Sigmoid colon (tissue), 7 donors: Measurements from ENCODE around the gene NCAM2. TPM values are rescaled to one million over a fixed set of nuclear protein-coding genes. Genes with fewer than 3 reads are reported as not detected.

Experiments
- DNase-seq: peaks from one replicate; pipeline ENCODE4 v3.0.0-alpha.2; 2019
- H3K27ac ChIP-seq, 4 donors: fragments of 200-600 bp; sonication (generic); one replicate each; pipeline ENCODE4 v1.5.1; 2016 to 2019; ENCODE audit warnings: mild to moderate bottlenecking in 1 of 4
- H3K27me3 ChIP-seq, 3 donors: fragments of 200-600 bp; sonication (generic); one replicate each; pipeline ENCODE4 v1.5.1; 2019; ENCODE audit warnings: mild to moderate bottlenecking in 1 of 3
- H3K36me3 ChIP-seq, 4 donors: fragments of 200-600 bp; sonication (generic); one replicate each; pipeline ENCODE4 v1.5.1; 2016 to 2019
- H3K4me1 ChIP-seq, 4 donors: fragments of 200-600 bp; sonication (generic); one replicate each; pipeline ENCODE4 v1.5.1; 2017 to 2019
- H3K4me3 ChIP-seq, 4 donors: fragments of 200-600 bp; sonication (generic); one replicate each; pipeline ENCODE4 v1.5.1; 2017 to 2019; ENCODE audit warnings: mild to moderate bottlenecking in 2 of 4, moderate library complexity in 1 of 4
- H3K9me3 ChIP-seq, 4 donors: fragments of 200-600 bp in 3 of 4; sonication (generic) in 3 of 4; one replicate each; pipeline versions ENCODE4 v1.5.1 to v1.6.1; 2013 to 2019
- EP300 ChIP-seq, 4 donors: sonication (generic); formaldehyde crosslinking; IDR thresholded peaks; one replicate each; pipeline ENCODE4 v1.6.1; 2017; ENCODE audit warnings: antibody characterized with exemption in 4 of 4
- POLR2A ChIP-seq, 2 donors: fragments of 450-650 bp; IDR thresholded peaks; one replicate each; pipeline ENCODE4 v1.6.1; 2016; ENCODE audit warnings: antibody characterized with exemption in 2 of 2, mild to moderate bottlenecking in 2 of 2, moderate library complexity in 2 of 2
- POLR2AphosphoS5 ChIP-seq, 4 donors: sonication (generic); formaldehyde crosslinking; IDR thresholded peaks; one replicate each; pipeline ENCODE4 v1.6.1; 2017; ENCODE audit warnings: antibody characterized with exemption in 4 of 4
- WGBS, 2 donors: extraction: QIAGEN DNeasy Blood & Tissue Kit; methylation state at CpG; one replicate each; pipeline ENCODE4 v1.1.7; 2013; 5-methylcytosine and 5-hydroxymethylcytosine counted together
- intact Hi-C: fragments of 100-400 bp; cut with DNase I; formaldehyde crosslinking; loops from one replicate; pipeline ENCODE4 v1.15.1; 2023
- polyA plus RNA-seq, 3 donors: library from polyadenylated mRNA; stranded (reverse); fragments of 200-250 nt; gene quantifications; one replicate each; pipeline ENCODE4 v1.2.3, GENCODE V29; 2013
- total RNA-seq, 4 donors: library from RNA; depleted of rRNA; stranded (reverse); fragments of >200 nt; gene quantifications; one replicate each; pipeline ENCODE4 v1.1.0, GENCODE V29; 2016
- TF ChIP-seq, protein P1 (sequence below), 4 experiments: fragments of 450-650 bp in 3 of 4; fragments of 200-600 bp in 1 of 4; IDR thresholded peaks; one replicate each; pipeline ENCODE4 v1.5.1; 2016 to 2019; ENCODE audit warnings: antibody characterized with exemption in 4 of 4, mild to moderate bottlenecking in 3 of 4, moderate library complexity in 2 of 4
- donor health status: healthy with polysubstance abuse.
- donor health status: Bipolar disorder and iron deficiency.
- donor health status: healthy.

NCAM2 gene
- total and polyA plus RNA-seq, 7 donors: under 0.01 to 17.1 (median 6.7) TPM; not detected in 1

DNA sequence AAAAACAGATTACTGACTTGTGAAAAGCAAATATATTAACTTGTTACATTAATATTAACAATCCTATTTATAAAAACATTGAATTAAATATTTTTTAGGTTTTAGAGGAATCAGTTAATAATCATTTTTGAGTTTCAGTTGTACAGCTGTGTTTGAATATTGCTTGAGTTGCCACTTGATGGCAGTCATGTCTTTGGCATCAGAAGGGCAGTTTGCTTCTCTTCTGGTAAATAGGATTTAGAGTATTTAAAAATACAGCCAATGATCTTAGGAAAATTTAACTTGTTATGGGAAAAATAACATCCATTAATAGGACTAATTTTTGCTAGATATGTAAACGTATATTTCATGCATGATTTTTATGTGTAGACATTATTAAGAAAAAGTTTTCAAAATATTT, 234.1 kb downstream of the NCAM2 start:
- DNase-seq: no peak
- no peak overlapping the region for H3K4me3 ChIP-seq
- no peaks in the 10 kb centered on the region for H3K27me3 ChIP-seq
- TF ChIP-seq POLR2AphosphoS5 (IDR thresholded peaks at IDR 0.05): no peak
- no peak for TF ChIP-seq EP300 (IDR thresholded peaks at IDR 0.05)
- TF ChIP-seq, protein P1, sequence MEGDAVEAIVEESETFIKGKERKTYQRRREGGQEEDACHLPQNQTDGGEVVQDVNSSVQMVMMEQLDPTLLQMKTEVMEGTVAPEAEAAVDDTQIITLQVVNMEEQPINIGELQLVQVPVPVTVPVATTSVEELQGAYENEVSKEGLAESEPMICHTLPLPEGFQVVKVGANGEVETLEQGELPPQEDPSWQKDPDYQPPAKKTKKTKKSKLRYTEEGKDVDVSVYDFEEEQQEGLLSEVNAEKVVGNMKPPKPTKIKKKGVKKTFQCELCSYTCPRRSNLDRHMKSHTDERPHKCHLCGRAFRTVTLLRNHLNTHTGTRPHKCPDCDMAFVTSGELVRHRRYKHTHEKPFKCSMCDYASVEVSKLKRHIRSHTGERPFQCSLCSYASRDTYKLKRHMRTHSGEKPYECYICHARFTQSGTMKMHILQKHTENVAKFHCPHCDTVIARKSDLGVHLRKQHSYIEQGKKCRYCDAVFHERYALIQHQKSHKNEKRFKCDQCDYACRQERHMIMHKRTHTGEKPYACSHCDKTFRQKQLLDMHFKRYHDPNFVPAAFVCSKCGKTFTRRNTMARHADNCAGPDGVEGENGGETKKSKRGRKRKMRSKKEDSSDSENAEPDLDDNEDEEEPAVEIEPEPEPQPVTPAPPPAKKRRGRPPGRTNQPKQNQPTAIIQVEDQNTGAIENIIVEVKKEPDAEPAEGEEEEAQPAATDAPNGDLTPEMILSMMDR (IDR thresholded peaks at IDR 0.05): no peak
- no peak for TF ChIP-seq POLR2A (IDR thresholded peaks at IDR 0.05)
- no peak overlapping the region for H3K27ac ChIP-seq
- intact Hi-C loops: no loop called here
- H3K4me1 ChIP-seq: no peaks in the 10 kb centered on the region
- 19 to 26% methylated on average over 1 of the region's 1 CpG for WGBS, 2 donors
- no peaks in the 10 kb centered on the region for H3K36me3 ChIP-seq
- no peaks in the 10 kb centered on the region for H3K9me3 ChIP-seq

DNA sequence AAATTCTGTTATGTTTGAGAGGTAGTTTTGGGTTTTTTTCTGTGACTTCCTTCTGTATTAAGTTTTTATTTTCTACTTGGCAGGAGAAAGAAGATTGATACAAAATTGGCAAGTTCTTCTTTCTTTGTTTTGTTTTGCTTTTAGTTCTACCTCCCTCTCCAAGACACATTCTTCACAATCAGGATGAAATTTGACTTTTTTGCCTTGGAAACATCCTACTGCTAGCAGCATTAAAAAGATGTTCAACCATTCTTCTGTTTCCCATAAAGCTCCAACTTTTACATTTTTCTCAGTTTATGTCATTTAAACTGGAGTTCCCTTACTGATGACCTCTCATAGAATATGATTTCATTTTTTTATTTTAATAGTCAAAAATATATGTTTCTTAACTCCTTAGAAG, 234.8 kb downstream of the NCAM2 start:
- Histone ChIP-seq H3K4me3 (no peak overlapping the region), H3K4me1 (no peaks in the 10 kb centered on the region), H3K9me3 (no peaks in the 10 kb centered on the region), H3K27me3 (no peaks in the 10 kb centered on the region), H3K27ac (no peak overlapping the region), H3K36me3 (no peaks in the 10 kb centered on the region)
- DNase-seq: no peak
- no peak for TF ChIP-seq POLR2A (IDR thresholded peaks at IDR 0.05)
- no peak for TF ChIP-seq POLR2AphosphoS5 (IDR thresholded peaks at IDR 0.05)
- no peak for TF ChIP-seq EP300 (IDR thresholded peaks at IDR 0.05)
- TF ChIP-seq, protein P1 (IDR thresholded peaks at IDR 0.05): no peak
- intact Hi-C loops: no loop called here

DNA sequence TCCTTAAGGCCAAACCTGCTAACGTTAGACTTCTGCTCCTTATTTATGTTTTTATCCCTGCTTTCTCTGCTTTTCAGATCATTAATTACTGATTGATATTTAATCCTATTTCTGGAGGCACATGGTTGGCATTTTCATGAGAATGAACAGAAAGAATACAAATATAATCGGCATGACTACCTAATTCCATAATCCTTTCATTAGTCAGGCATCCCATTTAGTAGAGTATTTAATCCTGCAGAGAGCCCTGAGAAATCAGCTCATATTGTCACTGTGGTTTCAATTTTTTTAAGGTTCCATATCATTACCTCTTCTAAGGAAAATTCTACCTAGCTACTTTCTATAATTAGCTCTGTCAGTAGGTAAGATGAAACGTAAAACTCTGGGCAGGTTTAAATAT, 238.8 kb downstream of the NCAM2 start:
- WGBS, 2 donors: 57 to 81% methylated on average over 3 of the region's 3 CpGs
- Histone ChIP-seq H3K27me3 (no peaks in the 10 kb centered on the region), H3K9me3 (no peaks in the 10 kb centered on the region), H3K4me1 (no peaks in the 10 kb centered on the region), H3K36me3 (no peaks in the 10 kb centered on the region), H3K4me3 (no peak overlapping the region), H3K27ac (no peak overlapping the region)
- intact Hi-C loops: no loop called here
- no peak for TF ChIP-seq POLR2AphosphoS5 (IDR thresholded peaks at IDR 0.05)
- TF ChIP-seq EP300 (IDR thresholded peaks at IDR 0.05): no peak
- TF ChIP-seq POLR2A (IDR thresholded peaks at IDR 0.05): no peak
- TF ChIP-seq, protein P1 (IDR thresholded peaks at IDR 0.05): no peak
- no peak for DNase-seq

DNA sequence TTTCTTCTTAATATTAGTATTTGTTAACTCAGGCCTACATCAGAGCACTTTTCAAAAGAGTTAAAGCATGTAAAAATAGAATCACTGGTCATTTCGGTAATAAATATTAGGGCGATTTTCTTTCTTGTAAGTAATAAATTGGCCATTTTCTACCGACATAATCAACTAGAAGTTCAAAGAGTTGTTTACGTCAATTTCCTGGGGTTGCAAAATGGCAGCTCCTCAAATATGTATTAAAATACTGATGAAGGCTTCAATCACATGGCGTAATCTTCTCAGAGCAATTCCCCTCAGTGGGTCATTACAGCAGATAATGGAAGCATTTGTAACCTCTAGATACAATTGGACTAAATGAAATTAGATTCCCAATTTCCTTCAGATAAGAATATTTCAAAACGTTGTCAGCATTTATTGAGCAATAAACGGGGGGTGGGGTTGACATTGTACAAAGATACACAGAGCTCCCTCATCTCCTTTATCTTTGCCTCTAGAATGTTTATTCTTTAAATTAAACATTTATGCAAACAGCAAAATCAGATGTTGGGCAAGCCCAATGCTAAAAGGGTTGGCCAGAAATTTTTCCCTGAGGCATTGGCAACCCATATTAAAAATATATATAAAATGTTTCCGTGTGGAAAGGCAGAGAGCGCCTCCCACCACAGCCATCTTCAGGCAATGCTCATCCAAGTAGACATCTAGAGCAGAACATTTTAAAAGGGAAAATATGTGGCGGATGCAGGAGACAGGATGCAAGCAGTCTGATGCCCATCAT, 240.6 kb downstream of the NCAM2 start:
- H3K36me3 ChIP-seq: no peaks in the 10 kb centered on the region
- intact Hi-C loops: no loop called here
- 71 to 83% methylated on average over 10 of the region's 10 CpGs for WGBS, 2 donors

More for the DNA sequence above, 240.6 kb downstream of the NCAM2 start:
- Histone ChIP-seq H3K4me3 (no peak overlapping the region), H3K27ac (no peak overlapping the region), H3K4me1 (no peaks in the 10 kb centered on the region), H3K27me3 (no peaks in the 10 kb centered on the region), H3K9me3 (no peaks in the 10 kb centered on the region)
- DNase-seq: no peak
- TF ChIP-seq, protein P1 (IDR thresholded peaks at IDR 0.05): no peak
- TF ChIP-seq EP300 (IDR thresholded peaks at IDR 0.05): no peak
- no peak for TF ChIP-seq POLR2AphosphoS5 (IDR thresholded peaks at IDR 0.05)
- TF ChIP-seq POLR2A (IDR thresholded peaks at IDR 0.05): no peak
